Measurements from ENCODE around the gene PLCD3. TPM values are rescaled to one million over a fixed set of nuclear protein-coding genes. Genes with fewer than 3 reads are reported as not detected.

Gene PLCD3
- total and polyA plus RNA-seq, 9 of the 15 experiments (the other 6 are each of a cell fraction or from before 2014, with no cell fraction given) = 0.20 to 22.6 (median 7.5) TPM

GRCh38 chr17:45147581-45148182 is 15.4 kb upstream of the PLCD3 start (continued):
- TF ChIP-seq TAF1 (IDR thresholded peaks at IDR 0.05; ENCODE audit: control insufficient read depth, extremely low read depth, insufficient read depth, low read length, severe bottlenecking) (peak; percentile 72), ZBTB26 (CRISPR knock-in tag; IDR thresholded peaks at IDR 0.05) (0 out of 2 replicates have a peak, but pooled peaks have one; percentile 68), NR1H2 (CRISPR knock-in tag; IDR thresholded peaks at IDR 0.05) (no peak), NBN (IDR thresholded peaks at IDR 0.05; ENCODE audit: low read depth) (peak; percentile 97), PHB2 (IDR thresholded peaks at IDR 0.05; ENCODE audit: low read depth) (no peak), MAX (CRISPR knock-in tag; IDR thresholded peaks at IDR 0.05) (no peak), IRF2 (CRISPR knock-in tag; IDR thresholded peaks at IDR 0.05) (no peak), DIDO1 (tag; IDR thresholded peaks at IDR 0.05; ENCODE audit: low read depth) (0 out of 2 replicates have a peak, but pooled peaks have one; percentile 65), THRB (CRISPR knock-in tag; conservative IDR thresholded peaks at IDR 0.05) (peak; percentile 59), ZC3H4 (CRISPR knock-in tag; IDR thresholded peaks at IDR 0.05; ENCODE audit: borderline replicate concordance) (no peak), GMEB1 (CRISPR knock-in tag; IDR thresholded peaks at IDR 0.05) (peak; percentile 21), ZNF408 (CRISPR knock-in tag; IDR thresholded peaks at IDR 0.05; ENCODE audit: low read depth) (no peak), CREM (IDR thresholded peaks at IDR 0.05; ENCODE audit: low read depth) (peak; percentile 72), ZNF717 (CRISPR knock-in tag; IDR thresholded peaks at IDR 0.05) (no peak; the same call in 1 of the 2 replicates), ELK3 (CRISPR knock-in tag; IDR thresholded peaks at IDR 0.05) (no peak), IFI16 (CRISPR knock-in tag; IDR thresholded peaks at IDR 0.05) (no peak), PML (IDR thresholded peaks at IDR 0.05; ENCODE audit: low read length) (no peak), SOX6 (IDR thresholded peaks at IDR 0.05) (peak; percentile 70), NR2C2 (CRISPR knock-in tag; IDR thresholded peaks at IDR 0.05) (no peak), NR2C2 (tag; IDR thresholded peaks at IDR 0.05) (peak; percentile 68; the same call in 1 of the 2 replicates)

Data from K562 (cell line).